Loucy (cell line): ENCODE results near the gene NPTN.

ENCODE experiments used
- H2AFZ ChIP-seq: fragments of 200-600 bp; sonication (generic); 2 replicates; pipeline ENCODE4 v1.6.0; 2016; ENCODE audit warnings: antibody characterized with exemption, mild to moderate bottlenecking, low read length, moderate library complexity
- H3F3A ChIP-seq: fragments of 200-600 bp; 2 replicates; pipeline ENCODE4 v1.6.0; 2016; ENCODE audit warnings: antibody characterized with exemption, low read depth, mild to moderate bottlenecking
- H3K27me3 ChIP-seq: fragments of 200-600 bp; sonication (generic); 2 replicates; pipeline ENCODE4 v1.6.1; 2014; ENCODE audit warnings: low read length, mild to moderate bottlenecking; ENCODE audit not compliant: insufficient read depth, poor library complexity, severe bottlenecking
- H3K36me3 ChIP-seq: fragments of 200-600 bp; sonication (generic); 2 replicates; pipeline ENCODE4 v1.6.1; 2016; ENCODE audit warnings: low read length; ENCODE audit not compliant: insufficient read depth
- H3K4me1 ChIP-seq: fragments of 200-600 bp; sonication (generic); 2 replicates; pipeline ENCODE4 v1.5.1; 2014; ENCODE audit warnings: low read length, mild to moderate bottlenecking; ENCODE audit not compliant: insufficient read depth, poor library complexity, severe bottlenecking
- H3K4me2 ChIP-seq: fragments of 200-600 bp; sonication (generic); 2 replicates; pipeline ENCODE4 v1.6.0; 2014; ENCODE audit warnings: antibody characterized with exemption, low read length, low read depth, mild to moderate bottlenecking; ENCODE audit not compliant: poor library complexity, severe bottlenecking
- H3K4me3 ChIP-seq: fragments of 200-600 bp; sonication (generic); 2 replicates; pipeline ENCODE4 v1.5.1; 2014; ENCODE audit warnings: low read length, mild to moderate bottlenecking, mixed read lengths; ENCODE audit not compliant: poor library complexity, severe bottlenecking
- H3K79me2 ChIP-seq: fragments of 200-600 bp; sonication (generic); 2 replicates; pipeline ENCODE4 v1.6.1; 2014; ENCODE audit warnings: low read length; ENCODE audit not compliant: insufficient read depth
- H3K9ac ChIP-seq: fragments of 200-600 bp; sonication (generic); 2 replicates; pipeline ENCODE4 v1.6.0; 2014; ENCODE audit warnings: mild to moderate bottlenecking, low read depth, low read length, moderate library complexity; ENCODE audit not compliant: poor library complexity, severe bottlenecking
- H3K9me2 ChIP-seq: fragments of 200-600 bp; sonication (generic); replicated peaks from 2 replicates; pipeline ENCODE4 v1.6.1; 2016; ENCODE audit warnings: low read depth, low read length, mixed read lengths
- H3K9me3 ChIP-seq: fragments of 200-600 bp; sonication (generic); 2 replicates; pipeline ENCODE4 v1.6.1; 2014; ENCODE audit warnings: mild to moderate bottlenecking, antibody characterized with exemption, low read length, low read depth; ENCODE audit not compliant: insufficient read depth
- H4K20me1 ChIP-seq: fragments of 200-600 bp; sonication (generic); 2 replicates; pipeline ENCODE4 v1.6.0; 2014; ENCODE audit warnings: antibody characterized with exemption, low read length, mild to moderate bottlenecking; ENCODE audit not compliant: insufficient read depth, poor library complexity, severe bottlenecking
- EZH2phosphoT487 ChIP-seq: fragments of 200-600 bp; IDR thresholded peaks from 2 replicates; pipeline ENCODE4 v1.6.1; 2018; ENCODE audit warnings: antibody characterized with exemption, mild to moderate bottlenecking, moderate library complexity, borderline replicate concordance
- TF ChIP-seq, protein P1 (sequence below): fragments of 200-600 bp; sonication (generic); conservative IDR thresholded peaks from 2 replicates; pipeline ENCODE4 v1.5.1; 2014; ENCODE audit warnings: mild to moderate bottlenecking, antibody characterized with exemption, low read length

Gene NPTN

GRCh38 chr15:73633111-73633990, at the start of gene NPTN:
Gene NPTN (minus strand): TSS chr15:73633389. CDS start chr15:73633215, 174 bp downstream.
- Histone ChIP-seq H2AFZ (peak within 1 kb of the TSS; percentile 82), H3K4me1 (peaks cover 43% of the 10 kb centered on the region)

DNA sequence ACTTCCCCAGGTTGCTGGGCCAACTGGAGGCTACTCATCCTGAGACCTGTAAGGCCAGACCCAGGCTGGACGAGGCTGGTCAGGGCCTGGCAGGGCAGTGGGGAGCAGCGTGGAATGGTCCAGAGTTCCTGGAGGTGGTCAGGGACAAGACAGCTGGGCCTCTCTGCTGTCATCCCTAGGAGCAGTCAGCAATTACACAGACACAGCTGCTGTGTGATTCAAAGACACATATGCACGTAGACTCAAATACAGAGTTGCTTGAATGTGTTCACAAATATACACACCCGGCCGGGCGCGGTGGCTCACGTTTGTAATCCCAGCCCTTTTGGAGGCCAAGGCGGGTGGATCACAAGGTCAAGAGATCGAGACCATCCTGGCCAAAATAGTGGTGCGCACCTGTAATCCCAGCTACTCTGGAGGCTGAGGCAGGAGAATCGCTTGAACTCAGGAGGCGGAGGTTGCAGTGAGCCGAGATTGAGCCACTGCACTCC, 49.5 kb upstream of the NPTN start:
- Histone ChIP-seq H2AFZ (no peak overlapping the region), H3K9me3 (no peaks in the 10 kb centered on the region), H3K4me1 (no peaks in the 10 kb centered on the region), H3K4me3 (no peak overlapping the region), H3K36me3 (no peaks in the 10 kb centered on the region), H3F3A (no peaks in the 10 kb centered on the region), H4K20me1 (no peaks in the 10 kb centered on the region), H3K79me2 (no peaks in the 10 kb centered on the region), H3K27me3 (no peaks in the 10 kb centered on the region), H3K9me2 (no peaks in the 10 kb centered on the region), H3K4me2 (no peak overlapping the region), H3K9ac (no peak overlapping the region)
- TF ChIP-seq, protein P1, sequence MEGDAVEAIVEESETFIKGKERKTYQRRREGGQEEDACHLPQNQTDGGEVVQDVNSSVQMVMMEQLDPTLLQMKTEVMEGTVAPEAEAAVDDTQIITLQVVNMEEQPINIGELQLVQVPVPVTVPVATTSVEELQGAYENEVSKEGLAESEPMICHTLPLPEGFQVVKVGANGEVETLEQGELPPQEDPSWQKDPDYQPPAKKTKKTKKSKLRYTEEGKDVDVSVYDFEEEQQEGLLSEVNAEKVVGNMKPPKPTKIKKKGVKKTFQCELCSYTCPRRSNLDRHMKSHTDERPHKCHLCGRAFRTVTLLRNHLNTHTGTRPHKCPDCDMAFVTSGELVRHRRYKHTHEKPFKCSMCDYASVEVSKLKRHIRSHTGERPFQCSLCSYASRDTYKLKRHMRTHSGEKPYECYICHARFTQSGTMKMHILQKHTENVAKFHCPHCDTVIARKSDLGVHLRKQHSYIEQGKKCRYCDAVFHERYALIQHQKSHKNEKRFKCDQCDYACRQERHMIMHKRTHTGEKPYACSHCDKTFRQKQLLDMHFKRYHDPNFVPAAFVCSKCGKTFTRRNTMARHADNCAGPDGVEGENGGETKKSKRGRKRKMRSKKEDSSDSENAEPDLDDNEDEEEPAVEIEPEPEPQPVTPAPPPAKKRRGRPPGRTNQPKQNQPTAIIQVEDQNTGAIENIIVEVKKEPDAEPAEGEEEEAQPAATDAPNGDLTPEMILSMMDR: no peak
- no peak for TF ChIP-seq EZH2phosphoT487

More at GRCh38 chr15:73633111-73633990, at the start of gene NPTN:
- no peaks in the 10 kb centered on the region for H3K9me2 ChIP-seq
- H3F3A ChIP-seq: no peaks in the 10 kb centered on the region
- peak within 1 kb of the TSS; percentile 96 for H3K4me2 ChIP-seq
- H3K27me3 ChIP-seq: no peaks in the 10 kb centered on the region
- TF ChIP-seq, protein P1: no peak
- no peak for TF ChIP-seq EZH2phosphoT487
- H4K20me1 ChIP-seq: peaks cover 43% of the 10 kb centered on the region
- H3K4me3 ChIP-seq: peak within 1 kb of the TSS; percentile 72
- peak within 1 kb of the TSS; percentile 82 for H3K9ac ChIP-seq
- H3K9me3 ChIP-seq: no peaks in the 10 kb centered on the region
- H3K36me3 ChIP-seq: no peaks in the 10 kb centered on the region
- H3K79me2 ChIP-seq: peaks cover 44% of the 10 kb centered on the region

DNA sequence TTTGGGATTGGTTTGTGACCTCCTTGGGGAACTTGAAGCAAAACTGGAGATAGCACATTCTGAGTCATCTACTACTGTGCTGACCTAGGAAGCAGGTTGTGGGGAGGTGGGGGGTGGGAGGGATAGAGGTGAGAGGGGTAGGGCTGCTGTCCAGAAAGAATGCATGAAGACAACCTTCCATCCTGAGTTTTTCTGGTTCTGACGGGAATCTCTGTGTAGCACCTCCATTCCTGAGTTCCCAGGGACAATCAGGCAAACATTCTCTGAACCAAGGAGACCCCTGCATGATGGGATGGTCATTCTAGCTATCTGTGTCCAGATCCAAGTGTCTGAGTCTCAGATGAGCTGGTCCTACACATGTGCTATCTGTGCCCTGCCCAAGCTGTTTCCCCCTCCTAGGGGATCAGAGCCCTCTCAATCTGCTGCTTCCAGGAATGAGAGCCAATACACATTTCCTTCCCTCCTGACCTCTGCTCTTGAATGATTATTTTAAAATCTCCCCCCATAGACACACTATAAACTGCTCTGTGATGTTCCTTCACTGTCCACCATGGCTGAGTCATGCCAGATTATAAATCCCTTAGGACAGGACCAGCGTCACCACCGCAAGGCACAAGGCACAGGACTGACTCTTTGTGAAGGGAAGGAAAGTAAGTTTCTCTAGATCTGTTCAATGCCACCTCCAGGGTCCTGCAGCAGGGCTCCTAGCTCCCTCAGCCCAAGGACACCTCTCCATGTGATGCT, 48.8 kb upstream of the NPTN start:
- no peaks in the 10 kb centered on the region for H3K9me2 ChIP-seq
- no peaks in the 10 kb centered on the region for H3K9me3 ChIP-seq
- no peaks in the 10 kb centered on the region for H3F3A ChIP-seq
- no peaks in the 10 kb centered on the region for H3K36me3 ChIP-seq
- no peak for TF ChIP-seq EZH2phosphoT487
- TF ChIP-seq, protein P1: no peak
- H3K79me2 ChIP-seq: no peaks in the 10 kb centered on the region
- no peaks in the 10 kb centered on the region for H3K4me1 ChIP-seq
- no peaks in the 10 kb centered on the region for H4K20me1 ChIP-seq
- no peak overlapping the region for H3K9ac ChIP-seq
- H2AFZ ChIP-seq: no peak overlapping the region
- H3K27me3 ChIP-seq: no peaks in the 10 kb centered on the region
- H3K4me2 ChIP-seq: no peak overlapping the region
- no peak overlapping the region for H3K4me3 ChIP-seq
